NCI-H748 (cell line): ENCODE measurements around the gene PSMA8.
"Not testable (repeated sequence)": the region's sequence is repeated elsewhere in the genome, so short reads cannot be mapped to it uniquely, and the experiment has no call there.

Experiments used
- DNase-seq: peaks from one replicate; lab custom pipeline; 2025; ENCODE audit not compliant: unreplicated experiment; lab: John Stamatoyannopoulos, UW

The PSMA8 gene

GRCh38 chr18:26167592-26167991 lies 33.9 kb downstream of the PSMA8 start:
- DNase-seq: not testable (repeated sequence)

GRCh38 chr18:26175481-26175880 lies 41.8 kb downstream of the PSMA8 start:
- no peak for DNase-seq

GRCh38 chr18:26176134-26176533 lies 42.5 kb downstream of the PSMA8 start:
- DNase-seq: no peak

- no peak for DNase-seq
Observed at GRCh38 chr18:26181343-26181826, 47.7 kb downstream of the PSMA8 start.

- no peak for DNase-seq
Observed at GRCh38 chr18:26183395-26184112, 49.9 kb downstream of the PSMA8 start.

- peak; percentile 21 for DNase-seq
Observed at GRCh38 chr18:26185267-26185666, 51.6 kb downstream of the PSMA8 start.

GRCh38 chr18:26190506-26190905 lies 56.8 kb downstream of the PSMA8 start:
- DNase-seq: no peak

GRCh38 chr18:26192233-26192632 lies 58.6 kb downstream of the PSMA8 start:
- DNase-seq: no peak

- DNase-seq: no peak
Observed at GRCh38 chr18:26196605-26197004, 62.9 kb downstream of the PSMA8 start.

- not testable (repeated sequence) for DNase-seq
Observed at GRCh38 chr18:26202001-26202400, 68.3 kb downstream of the PSMA8 start.

- no peak for DNase-seq
Observed at GRCh38 chr18:26205318-26205717, 71.6 kb downstream of the PSMA8 start.

GRCh38 chr18:26206488-26206887 lies 72.8 kb downstream of the PSMA8 start:
- DNase-seq: no peak

GRCh38 chr18:26207937-26208336 lies 74.3 kb downstream of the PSMA8 start:
- no peak for DNase-seq

- no peak for DNase-seq
Observed at GRCh38 chr18:26208977-26209376, 75.3 kb downstream of the PSMA8 start.

GRCh38 chr18:26210147-26210546 lies 76.5 kb downstream of the PSMA8 start:
- DNase-seq: no peak

- DNase-seq: no peak
Observed at GRCh38 chr18:26215247-26215970, 81.7 kb downstream of the PSMA8 start.

- peak; percentile 50 for DNase-seq
Observed at GRCh38 chr18:26225022-26225693, 91.5 kb downstream of the PSMA8 start.

- DNase-seq: no peak
Observed at GRCh38 chr18:26225915-26226228, 92.2 kb downstream of the PSMA8 start.

GRCh38 chr18:26226229-26227050 lies 92.8 kb downstream of the PSMA8 start, which contains the start of gene TAF4B:
TSS of gene TAF4B (plus strand) at chr18:26226445. CDS start at chr18:26226934, 489 bp downstream.
- peak; percentile 97 for DNase-seq

- DNase-seq: peak; percentile 65
Observed at GRCh38 chr18:26227051-26227670, 93.5 kb downstream of the PSMA8 start.
